ENCODE results near the gene YDJC. TPM values are rescaled to one million over a fixed set of nuclear protein-coding genes. Genes with fewer than 3 reads are reported as not detected.
"Not testable (repeated sequence)": the region's sequence is repeated elsewhere in the genome, so short reads cannot be mapped to it uniquely, and the experiment has no call there.

The YDJC gene
- polyA plus RNA-seq = 10 to 100 TPM in 2 of 3 donors, 1 to 10 TPM in 1; 6.1 to 34.7 (median 12.2) TPM

DNA sequence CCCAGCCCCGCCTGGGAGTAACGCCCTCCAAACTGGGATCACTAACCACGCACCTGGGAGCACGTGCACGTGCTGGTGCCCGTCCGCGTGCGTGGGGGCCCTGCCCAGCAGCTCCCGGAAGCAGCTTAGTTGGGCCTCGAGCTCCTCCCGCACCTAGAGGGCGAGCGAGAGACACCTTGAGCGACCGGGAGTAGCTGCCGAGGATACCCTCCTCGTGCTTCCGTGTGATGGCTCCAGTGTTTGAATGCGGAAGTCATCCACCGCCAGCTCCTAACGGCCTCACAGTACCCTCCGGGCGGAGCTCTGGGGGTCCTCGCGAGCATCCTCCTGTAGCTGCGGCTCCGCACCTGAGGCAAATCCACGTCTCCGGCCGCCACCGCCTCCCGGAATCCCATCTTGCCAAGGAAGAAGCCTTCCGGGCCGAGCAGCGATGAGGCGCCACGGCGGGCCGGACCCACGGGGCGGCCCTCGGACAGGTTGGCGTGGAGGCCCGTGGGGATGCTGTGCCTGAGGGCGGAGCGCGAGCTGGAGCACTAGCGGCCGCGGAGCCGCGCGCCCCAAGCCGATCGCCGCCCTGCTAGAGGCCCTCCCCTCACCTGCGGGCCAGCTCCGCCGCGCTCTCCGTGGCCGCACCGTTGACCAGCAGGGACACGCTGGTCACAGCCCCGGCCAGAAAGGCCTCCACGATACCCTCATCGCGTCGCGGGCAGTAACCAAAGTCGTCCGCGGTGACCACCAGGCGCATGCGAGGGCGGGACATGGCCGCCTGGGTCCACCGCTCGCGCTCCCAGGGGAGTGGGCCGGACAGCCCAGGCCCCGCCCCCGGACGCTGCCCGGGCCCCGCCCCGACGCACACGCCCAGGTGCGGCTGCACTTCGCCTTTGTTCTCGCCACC, at the start of gene YDJC:
Gene YDJC (minus strand): TSS at position 768 of the 895 bp plus-strand sequence. CDS start 8 bp downstream, at position 760.
- 0 to 1% (median 1%) methylated on average over 79 to 93 of the region's 93 CpGs for WGBS, 3 donors
- H3K27ac ChIP-seq (ENCODE audit: low read depth, low read length) = no peak within 1 kb of the TSS

GRCh38 chr22:21679383-21679782, 49.6 kb upstream of the YDJC start:
- no peak overlapping the region for H3K27ac ChIP-seq (ENCODE audit: low read depth, low read length)
- 84 to 100% (median 97%) methylated on average over 4 of the region's 4 CpGs for WGBS, 3 donors

DNA sequence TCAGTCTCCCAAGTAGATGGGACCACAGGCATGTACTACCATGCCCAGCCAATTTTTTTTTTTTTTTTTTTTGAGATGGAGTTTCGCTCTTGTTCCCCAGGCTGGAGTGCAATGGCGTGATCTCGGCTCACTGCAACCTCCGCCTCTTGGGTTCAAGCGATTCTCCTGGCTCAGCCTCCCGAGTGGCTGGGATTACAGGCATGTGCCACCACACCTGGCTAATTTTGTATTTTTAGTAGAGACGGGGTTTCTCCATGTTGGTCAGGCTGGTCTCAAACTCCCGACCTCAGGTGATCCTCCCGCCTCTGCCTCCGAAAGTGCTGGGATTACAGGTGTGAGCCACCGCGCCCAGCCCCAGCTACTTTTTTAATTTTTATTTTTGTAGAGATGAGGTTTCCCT, 49.0 kb upstream of the YDJC start:
- 96 to 99% (median 98%) methylated on average over 12 of the region's 12 CpGs for WGBS, 3 donors
- H3K27ac ChIP-seq (ENCODE audit: low read depth, low read length) = not testable (repeated sequence)

- WGBS, 3 donors = 77 to 82% (median 82%) methylated on average over 15 of the region's 15 CpGs
- H3K27ac ChIP-seq (ENCODE audit: low read depth, low read length) = no peak overlapping the region
Measured at GRCh38 chr22:21677606-21678443, 48.0 kb upstream of the YDJC start.

- 92 to 97% (median 97%) methylated on average over 12 of the region's 12 CpGs for WGBS, 3 donors
Measured at GRCh38 chr22:21674638-21675245, 44.9 kb upstream of the YDJC start.

GRCh38 chr22:21673534-21674321, 43.9 kb upstream of the YDJC start:
- WGBS, 3 donors = 92 to 93% (median 92%) methylated on average over 12 of the region's 12 CpGs
- no peak overlapping the region for H3K27ac ChIP-seq (ENCODE audit: low read depth, low read length)

More at GRCh38 chr22:21674638-21675245, 44.9 kb upstream of the YDJC start:
- no peak overlapping the region for H3K27ac ChIP-seq (ENCODE audit: low read depth, low read length)

- no peak overlapping the region for H3K27ac ChIP-seq (ENCODE audit: low read depth, low read length)
- WGBS, 3 donors = 71 to 81% (median 71%) methylated on average over 6 of the region's 6 CpGs
Measured at GRCh38 chr22:21672107-21672629, 42.3 kb upstream of the YDJC start.

DNA sequence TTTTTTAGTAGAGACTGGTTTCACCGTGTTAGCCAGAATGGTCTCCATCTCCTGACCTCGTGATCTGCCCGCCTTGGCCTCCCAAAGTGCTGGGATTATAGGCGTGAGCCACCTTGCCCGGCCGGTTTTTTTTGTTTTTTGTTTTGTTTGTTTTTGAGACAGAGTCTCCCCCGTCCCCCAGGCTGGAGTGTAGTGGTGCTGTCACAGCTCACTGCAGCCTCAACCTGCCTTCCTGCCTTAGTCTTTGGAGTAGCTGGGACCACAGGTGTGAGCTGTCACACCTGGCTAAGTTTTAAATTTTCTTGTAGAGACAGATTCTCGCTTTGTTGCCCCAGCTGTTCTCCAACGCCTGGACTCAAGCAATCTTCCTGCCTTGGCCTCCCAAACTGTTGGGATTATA, 39.2 kb upstream of the YDJC start:
- 44 to 92% (median 85%) methylated on average over 8 to 9 of the region's 9 CpGs for WGBS, 3 donors
- no peak overlapping the region for H3K27ac ChIP-seq (ENCODE audit: low read depth, low read length)

DNA sequence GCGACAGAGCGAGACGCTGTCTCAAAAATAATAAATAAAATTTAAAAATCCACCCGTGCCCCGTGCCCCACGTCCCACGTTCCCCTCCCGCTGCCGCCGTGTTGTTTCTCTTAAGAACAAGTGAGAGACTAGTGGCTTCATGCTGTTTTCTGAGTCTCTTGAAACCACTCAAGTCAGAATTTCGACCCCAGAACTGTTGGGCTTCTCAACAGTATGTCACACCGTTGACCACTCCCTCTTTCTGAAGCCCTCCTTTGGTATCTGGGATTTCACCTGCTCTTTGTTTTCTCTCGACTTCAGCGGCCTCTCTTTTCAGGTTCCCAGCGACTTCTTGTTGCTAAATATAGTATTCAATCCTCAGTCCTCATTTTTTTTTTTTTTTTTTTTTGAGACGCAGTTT, 37.0 kb upstream of the YDJC start:
- H3K27ac ChIP-seq (ENCODE audit: low read depth, low read length) = no peak overlapping the region
- 35 to 57% (median 49%) methylated on average over 16 of the region's 16 CpGs for WGBS, 3 donors

DNA sequence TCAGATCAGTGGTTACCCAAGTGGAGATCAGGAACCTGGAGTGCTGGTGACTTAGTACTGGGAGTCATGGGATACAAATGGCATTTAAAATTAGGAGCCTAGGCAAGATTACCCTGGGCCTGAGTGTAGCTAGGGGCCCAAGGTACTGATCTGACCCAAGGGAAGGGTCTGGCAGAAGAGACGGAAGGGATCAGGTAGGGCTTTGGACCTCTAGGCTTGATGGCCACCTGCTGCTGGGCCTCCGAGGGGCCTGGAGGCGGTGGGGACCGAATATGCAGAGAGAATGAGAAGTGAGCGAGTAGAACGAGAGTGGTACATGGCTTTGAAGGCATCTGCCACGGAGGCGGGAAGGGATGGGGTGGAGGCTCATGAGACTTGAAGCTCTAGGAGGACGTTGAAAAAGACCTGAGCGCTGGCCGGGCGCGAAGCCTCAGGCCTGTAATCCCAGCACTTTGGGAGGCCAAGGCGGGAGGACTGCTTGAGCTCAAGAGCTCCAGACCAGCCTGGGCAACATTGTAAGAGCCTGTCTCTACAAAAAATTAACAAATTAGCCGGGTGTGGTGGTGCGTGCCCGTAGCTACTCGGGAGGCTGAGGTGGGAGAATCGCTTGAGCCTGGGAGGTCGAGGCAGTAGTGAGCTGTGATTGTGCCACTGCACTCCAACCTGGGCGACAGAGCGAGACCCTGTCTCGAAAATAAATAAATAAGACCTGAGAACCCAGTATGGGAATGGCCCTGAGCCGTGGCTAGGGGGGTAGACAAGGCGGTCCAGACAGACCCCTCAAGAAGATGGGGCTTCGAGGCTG, 35.4 kb upstream of the YDJC start:
- 67 to 77% (median 77%) methylated on average over 25 to 26 of the region's 26 CpGs for WGBS, 3 donors
- no peak overlapping the region for H3K27ac ChIP-seq (ENCODE audit: low read depth, low read length)

- H3K27ac ChIP-seq (ENCODE audit: low read depth, low read length) = no peak overlapping the region
- 90 to 92% (median 92%) methylated on average over 2 of the region's 2 CpGs for WGBS, 3 donors
Measured at GRCh38 chr22:21663738-21664137, 33.9 kb upstream of the YDJC start.

GRCh38 chr22:21661991-21662390, 32.2 kb upstream of the YDJC start:
- H3K27ac ChIP-seq (ENCODE audit: low read depth, low read length) = no peak overlapping the region
- 91 to 96% (median 93%) methylated on average over 5 of the region's 5 CpGs for WGBS, 3 donors

GRCh38 chr22:21660904-21661303, 31.1 kb upstream of the YDJC start:
- WGBS, 3 donors = 71 to 82% (median 80%) methylated on average over 7 of the region's 7 CpGs
- no peak overlapping the region for H3K27ac ChIP-seq (ENCODE audit: low read depth, low read length)

- H3K27ac ChIP-seq (ENCODE audit: low read depth, low read length) = no peak overlapping the region
- 73 to 80% (median 79%) methylated on average over 7 of the region's 7 CpGs for WGBS, 3 donors
Measured at GRCh38 chr22:21659864-21660525, 30.2 kb upstream of the YDJC start.

GRCh38 chr22:21657360-21658032, 27.7 kb upstream of the YDJC start:
- H3K27ac ChIP-seq (ENCODE audit: low read depth, low read length) = no peak overlapping the region
- WGBS, 3 donors = 1 to 2% (median 1%) methylated on average over 69 to 79 of the region's 79 CpGs

- WGBS, 3 donors = 20 to 40% (median 33%) methylated on average over 17 of the region's 17 CpGs
- H3K27ac ChIP-seq (ENCODE audit: low read depth, low read length) = no peak overlapping the region
Measured at GRCh38 chr22:21657020-21657359, 27.2 kb upstream of the YDJC start.

Measured in adipose tissue (tissue), 3 donors.